Rectal smooth muscle tissue (tissue), 1 donor: Measurements from ENCODE around the gene MELK.
A peak's percentile ranks its signal among the peaks of the same experiment; 100 is the strongest.

ENCODE experiments used
- H3K27ac ChIP-seq: one replicate; pipeline ENCODE4 v1.7.0; 2013; ENCODE audit warnings: low read depth, low read length, inconsistent platforms
- H3K27me3 ChIP-seq: one replicate; pipeline ENCODE4 v1.7.0; 2013; ENCODE audit warnings: low read length; ENCODE audit not compliant: control insufficient read depth, insufficient read depth
- H3K36me3 ChIP-seq: one replicate; pipeline ENCODE4 v1.7.0; 2013; ENCODE audit warnings: low read length; ENCODE audit not compliant: control insufficient read depth, insufficient read depth
- H3K4me1 ChIP-seq: one replicate; pipeline ENCODE4 v1.7.0; 2013; ENCODE audit warnings: low read length; ENCODE audit not compliant: control insufficient read depth, insufficient read depth
- H3K4me3 ChIP-seq: one replicate; pipeline ENCODE4 v1.7.0; 2013; ENCODE audit warnings: low read length
- H3K9ac ChIP-seq: one replicate; pipeline ENCODE4 v1.7.0; 2013; ENCODE audit warnings: low read length

The MELK gene

GRCh38 chr9:36592801-36593583, 20.3 kb downstream of the MELK start:
- no peaks in the 10 kb centered on the region for H3K36me3 ChIP-seq
- no peak overlapping the region for H3K27ac ChIP-seq
- no peaks in the 10 kb centered on the region for H3K27me3 ChIP-seq
- H3K4me1 ChIP-seq: no peaks in the 10 kb centered on the region
- H3K4me3 ChIP-seq: no peak overlapping the region
- no peak overlapping the region for H3K9ac ChIP-seq

DNA sequence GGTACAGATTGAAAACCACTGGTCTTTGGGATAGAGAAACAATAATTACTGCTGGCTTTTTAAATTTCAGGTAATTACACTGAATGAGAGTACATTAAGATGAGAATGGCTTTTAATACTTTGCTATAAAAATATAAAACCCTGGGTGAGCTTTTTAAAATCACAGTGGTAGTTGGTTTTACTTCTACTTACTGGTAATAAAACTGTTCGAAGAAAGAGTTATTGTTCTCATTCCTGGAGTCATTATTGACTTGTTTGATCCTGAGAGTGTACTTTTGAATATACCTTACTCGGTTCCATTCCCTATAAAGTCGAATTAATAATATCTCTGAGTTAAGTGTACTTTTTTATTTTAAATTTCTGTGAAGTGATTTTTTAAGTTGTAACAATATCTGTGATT, 21.5 kb downstream of the MELK start:
- Histone ChIP-seq H3K27ac (no peak overlapping the region), H3K4me1 (no peaks in the 10 kb centered on the region), H3K4me3 (no peak overlapping the region), H3K9ac (no peak overlapping the region), H3K27me3 (no peaks in the 10 kb centered on the region), H3K36me3 (no peaks in the 10 kb centered on the region)

DNA sequence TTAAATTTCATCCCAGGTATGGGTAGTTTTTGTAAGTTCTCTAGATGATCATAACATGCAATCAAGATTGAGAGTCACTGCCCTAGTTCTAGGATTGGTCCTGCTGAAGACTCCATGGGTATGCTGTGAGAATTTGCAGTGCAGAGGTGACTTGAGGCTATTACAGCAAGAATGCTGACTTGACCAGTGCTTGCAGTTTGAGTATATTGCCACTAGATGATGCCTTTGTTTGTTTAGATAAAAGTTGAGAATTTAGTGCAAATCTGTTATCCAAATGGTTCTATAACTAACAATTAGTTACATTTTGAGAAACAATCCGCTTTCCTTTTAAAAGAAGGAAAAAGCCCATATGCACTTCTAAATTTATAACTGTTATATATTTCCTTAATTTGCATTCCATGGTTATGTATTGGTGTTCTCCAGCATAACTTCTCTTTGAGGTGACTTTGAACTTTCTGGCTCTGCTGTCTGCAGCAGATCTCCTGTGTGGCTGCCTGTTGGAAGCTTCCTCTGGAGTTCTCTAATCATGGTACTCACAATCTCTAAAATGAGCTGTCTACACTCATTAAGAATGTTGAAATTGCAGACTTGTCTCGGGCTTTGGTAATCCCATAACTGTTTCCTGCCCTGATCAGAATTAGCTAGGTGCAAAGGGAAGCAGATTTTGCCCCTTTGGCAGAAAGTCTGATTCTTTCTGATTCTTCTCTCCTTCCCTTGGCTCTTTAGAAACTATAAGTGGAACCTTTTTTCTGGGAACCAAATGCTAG, 24.9 kb downstream of the MELK start:
- Histone ChIP-seq H3K4me3 (no peak overlapping the region), H3K4me1 (no peaks in the 10 kb centered on the region), H3K36me3 (no peaks in the 10 kb centered on the region), H3K27ac (no peak overlapping the region), H3K27me3 (no peaks in the 10 kb centered on the region), H3K9ac (no peak overlapping the region)

DNA sequence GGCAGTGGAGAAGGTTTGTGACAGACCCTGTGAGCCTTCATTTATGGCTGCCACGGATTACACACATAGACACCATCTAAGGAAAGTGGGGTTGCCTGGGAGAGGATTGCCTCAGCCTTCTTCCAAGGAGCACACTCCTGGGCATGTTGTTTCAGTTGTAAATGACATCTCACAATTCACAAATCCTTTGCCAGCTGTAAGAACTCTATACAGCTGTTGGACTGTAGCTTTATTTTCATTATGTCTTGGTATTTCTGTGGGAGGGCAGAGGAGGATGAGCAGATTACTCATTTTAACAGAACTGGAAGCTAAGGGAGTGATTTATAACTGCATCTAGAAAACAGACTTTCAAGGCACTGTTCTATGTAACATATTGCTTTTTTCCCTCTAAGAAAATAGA, 25.6 kb downstream of the MELK start:
- no peak overlapping the region for H3K27ac ChIP-seq
- no peaks in the 10 kb centered on the region for H3K4me1 ChIP-seq
- H3K4me3 ChIP-seq: no peak overlapping the region
- no peaks in the 10 kb centered on the region for H3K27me3 ChIP-seq
- no peak overlapping the region for H3K9ac ChIP-seq
- no peaks in the 10 kb centered on the region for H3K36me3 ChIP-seq

GRCh38 chr9:36603006-36603405, 30.3 kb downstream of the MELK start:
- Histone ChIP-seq H3K9ac (no peak overlapping the region), H3K4me1 (no peaks in the 10 kb centered on the region), H3K27ac (no peak overlapping the region), H3K27me3 (no peaks in the 10 kb centered on the region), H3K36me3 (no peaks in the 10 kb centered on the region), H3K4me3 (no peak overlapping the region)

- no peak overlapping the region for H3K9ac ChIP-seq
- no peak overlapping the region for H3K27ac ChIP-seq
- no peaks in the 10 kb centered on the region for H3K36me3 ChIP-seq
- no peak overlapping the region for H3K4me3 ChIP-seq
- no peaks in the 10 kb centered on the region for H3K4me1 ChIP-seq
- no peaks in the 10 kb centered on the region for H3K27me3 ChIP-seq
Observed at GRCh38 chr9:36609306-36609705, 36.6 kb downstream of the MELK start.

GRCh38 chr9:36622121-36622520, 49.4 kb downstream of the MELK start:
- H3K4me3 ChIP-seq: no peak overlapping the region
- no peak overlapping the region for H3K9ac ChIP-seq
- no peaks in the 10 kb centered on the region for H3K36me3 ChIP-seq
- H3K27ac ChIP-seq: no peak overlapping the region
- peaks cover 4% of the 10 kb centered on the region for H3K4me1 ChIP-seq
- H3K27me3 ChIP-seq: no peaks in the 10 kb centered on the region

- H3K4me3 ChIP-seq: no peak overlapping the region
- no peaks in the 10 kb centered on the region for H3K36me3 ChIP-seq
- H3K27ac ChIP-seq: no peak overlapping the region
- H3K9ac ChIP-seq: no peak overlapping the region
- peaks cover 4% of the 10 kb centered on the region for H3K4me1 ChIP-seq
- H3K27me3 ChIP-seq: no peaks in the 10 kb centered on the region
Observed at GRCh38 chr9:36623280-36623679, 50.6 kb downstream of the MELK start.

GRCh38 chr9:36625006-36625615, 52.4 kb downstream of the MELK start:
- Histone ChIP-seq H3K4me3 (no peak overlapping the region), H3K4me1 (peaks cover 4% of the 10 kb centered on the region), H3K36me3 (no peaks in the 10 kb centered on the region), H3K27ac (peak overlapping the region; percentile 15), H3K9ac (no peak overlapping the region), H3K27me3 (no peaks in the 10 kb centered on the region)

DNA sequence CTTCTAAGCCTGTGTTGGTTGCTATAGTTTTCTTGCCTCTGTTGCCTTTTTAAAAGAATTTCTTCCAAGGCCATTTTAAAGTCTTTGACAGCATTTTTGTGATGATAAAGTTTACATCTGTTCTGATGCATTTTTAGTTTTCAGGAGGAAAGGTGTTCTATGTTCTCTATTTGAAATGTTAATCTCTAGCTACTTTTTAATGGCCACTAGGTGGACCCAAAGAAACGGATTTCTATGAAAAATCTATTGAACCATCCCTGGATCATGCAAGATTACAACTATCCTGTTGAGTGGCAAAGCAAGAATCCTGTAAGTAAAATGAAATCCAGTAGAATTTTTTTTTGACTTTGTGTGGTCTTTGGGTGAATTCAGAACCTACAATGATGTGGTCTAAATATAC, 60.2 kb downstream of the MELK start:
- H3K27me3 ChIP-seq: no peaks in the 10 kb centered on the region
- H3K4me1 ChIP-seq: no peaks in the 10 kb centered on the region
- no peak overlapping the region for H3K9ac ChIP-seq
- H3K4me3 ChIP-seq: no peak overlapping the region
- H3K27ac ChIP-seq: no peak overlapping the region
- H3K36me3 ChIP-seq: no peaks in the 10 kb centered on the region

- Histone ChIP-seq H3K36me3 (no peaks in the 10 kb centered on the region), H3K27me3 (no peaks in the 10 kb centered on the region), H3K27ac (no peak overlapping the region), H3K9ac (no peak overlapping the region), H3K4me3 (no peak overlapping the region), H3K4me1 (no peaks in the 10 kb centered on the region)
Observed at GRCh38 chr9:36637491-36638270, 65.0 kb downstream of the MELK start.

- Histone ChIP-seq H3K4me1 (no peaks in the 10 kb centered on the region), H3K27ac (no peak overlapping the region), H3K27me3 (no peaks in the 10 kb centered on the region), H3K36me3 (no peaks in the 10 kb centered on the region), H3K4me3 (no peak overlapping the region), H3K9ac (no peak overlapping the region)
Observed at GRCh38 chr9:36640771-36641381, 68.2 kb downstream of the MELK start.
